ENCODE data around the gene ZNHIT3.

Gene ZNHIT3

DNA sequence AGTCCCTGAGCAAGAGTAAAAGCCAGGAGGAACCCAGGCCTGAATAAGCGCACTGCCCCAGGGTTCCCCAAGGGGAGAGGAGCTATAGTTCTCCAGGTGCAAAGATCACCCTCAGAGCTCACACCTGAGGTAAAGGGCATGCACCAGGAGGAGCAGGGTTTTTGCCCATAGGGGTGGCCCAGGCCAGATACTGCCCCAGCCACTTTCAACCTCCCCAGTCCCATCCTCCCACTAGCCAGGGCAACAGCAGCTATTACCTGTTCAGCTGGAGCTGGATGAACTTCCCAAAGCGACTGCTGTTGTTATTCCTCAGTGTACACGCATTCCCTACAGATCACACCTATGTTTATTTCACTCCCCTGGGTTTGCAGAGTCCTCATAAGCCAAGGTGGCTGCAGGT lies 28.4 kb downstream of the ZNHIT3 start:
- no peak for DNase-seq (ENCODE audit: low read depth)
- TF ChIP-seq, protein P1, sequence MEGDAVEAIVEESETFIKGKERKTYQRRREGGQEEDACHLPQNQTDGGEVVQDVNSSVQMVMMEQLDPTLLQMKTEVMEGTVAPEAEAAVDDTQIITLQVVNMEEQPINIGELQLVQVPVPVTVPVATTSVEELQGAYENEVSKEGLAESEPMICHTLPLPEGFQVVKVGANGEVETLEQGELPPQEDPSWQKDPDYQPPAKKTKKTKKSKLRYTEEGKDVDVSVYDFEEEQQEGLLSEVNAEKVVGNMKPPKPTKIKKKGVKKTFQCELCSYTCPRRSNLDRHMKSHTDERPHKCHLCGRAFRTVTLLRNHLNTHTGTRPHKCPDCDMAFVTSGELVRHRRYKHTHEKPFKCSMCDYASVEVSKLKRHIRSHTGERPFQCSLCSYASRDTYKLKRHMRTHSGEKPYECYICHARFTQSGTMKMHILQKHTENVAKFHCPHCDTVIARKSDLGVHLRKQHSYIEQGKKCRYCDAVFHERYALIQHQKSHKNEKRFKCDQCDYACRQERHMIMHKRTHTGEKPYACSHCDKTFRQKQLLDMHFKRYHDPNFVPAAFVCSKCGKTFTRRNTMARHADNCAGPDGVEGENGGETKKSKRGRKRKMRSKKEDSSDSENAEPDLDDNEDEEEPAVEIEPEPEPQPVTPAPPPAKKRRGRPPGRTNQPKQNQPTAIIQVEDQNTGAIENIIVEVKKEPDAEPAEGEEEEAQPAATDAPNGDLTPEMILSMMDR (IDR thresholded peaks at IDR 0.05; ENCODE audit: low read depth, low read length, missing control alignments), result no peak
- H3K4me3 ChIP-seq (ENCODE audit: low read depth, low read length), result no peak overlapping the region

DNA sequence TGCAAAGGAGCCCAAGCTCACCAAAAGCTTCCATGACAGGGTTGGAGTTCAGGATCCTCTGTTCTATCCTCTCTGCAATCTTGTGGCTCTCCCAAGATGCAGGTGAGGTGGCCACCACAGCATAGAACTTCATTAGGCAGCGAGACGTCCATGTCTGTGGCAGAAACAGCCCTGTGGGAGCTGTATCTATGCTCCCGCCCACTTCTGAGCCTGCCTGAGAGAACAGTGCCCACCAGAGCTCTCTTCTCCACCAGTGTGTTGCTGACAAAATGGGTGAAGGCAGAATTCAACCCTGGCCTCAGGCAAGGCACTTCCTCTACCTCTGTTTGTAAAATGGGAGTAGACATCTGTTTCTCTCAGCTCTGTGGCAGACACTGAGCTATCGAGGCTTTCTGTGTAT lies 29.4 kb downstream of the ZNHIT3 start:
- TF ChIP-seq, protein P1 (IDR thresholded peaks at IDR 0.05; ENCODE audit: low read depth, low read length, missing control alignments), result no peak
- no peak for DNase-seq (ENCODE audit: low read depth)

DNA sequence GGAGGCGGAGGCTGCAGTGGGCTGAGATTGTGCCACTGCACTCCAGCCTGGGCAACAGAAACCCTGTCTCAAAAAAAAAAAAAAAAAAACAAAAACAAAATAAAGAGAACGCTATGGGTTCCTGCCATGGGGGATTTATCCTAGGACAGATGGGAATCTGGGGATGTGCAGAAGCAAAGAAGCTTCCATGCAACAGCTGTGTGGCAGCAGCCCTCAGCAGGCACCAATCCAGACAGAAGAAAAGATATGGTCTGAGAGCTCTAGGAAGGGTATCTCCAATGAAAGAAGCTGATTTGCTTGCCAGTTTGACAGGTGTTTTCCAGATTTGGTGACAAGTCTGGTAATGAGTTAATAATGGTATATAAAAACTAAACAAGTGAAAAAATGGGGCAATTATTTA lies 36.6 kb downstream of the ZNHIT3 start:
- TF ChIP-seq, protein P1 (IDR thresholded peaks at IDR 0.05; ENCODE audit: low read depth, low read length, missing control alignments), result no peak
- DNase-seq (ENCODE audit: low read depth), result no peak
- no peak overlapping the region for H3K4me3 ChIP-seq (ENCODE audit: low read depth, low read length)

More for the DNA sequence above, 29.4 kb downstream of the ZNHIT3 start:
- H3K4me3 ChIP-seq (ENCODE audit: low read depth, low read length), result no peak overlapping the region

DNA sequence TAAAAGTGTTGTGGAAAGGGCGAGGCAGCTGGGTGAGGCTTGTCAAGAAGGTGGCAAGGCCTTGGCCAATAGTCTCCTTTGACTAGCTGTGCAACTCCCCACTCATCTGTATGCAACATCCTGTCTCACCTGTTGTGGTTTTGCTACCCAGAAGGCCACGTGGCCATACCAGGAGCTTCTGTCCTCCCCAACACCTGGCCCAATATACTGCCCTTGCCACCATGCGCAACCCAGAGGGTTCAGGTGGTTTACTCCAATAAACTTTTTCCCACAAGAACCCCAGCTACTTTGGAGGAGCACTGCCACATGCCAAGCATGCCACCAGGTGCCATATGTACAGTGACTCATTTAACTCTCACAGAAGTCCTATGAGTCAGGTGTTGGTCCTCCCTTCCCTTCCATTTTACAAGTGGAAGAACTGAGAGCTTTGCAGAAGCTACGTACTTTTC lies 38.0 kb downstream of the ZNHIT3 start:
- no peak overlapping the region for H3K4me3 ChIP-seq (ENCODE audit: low read depth, low read length)
- TF ChIP-seq, protein P1 (IDR thresholded peaks at IDR 0.05; ENCODE audit: low read depth, low read length, missing control alignments), result no peak
- no peak for DNase-seq (ENCODE audit: low read depth)

DNA sequence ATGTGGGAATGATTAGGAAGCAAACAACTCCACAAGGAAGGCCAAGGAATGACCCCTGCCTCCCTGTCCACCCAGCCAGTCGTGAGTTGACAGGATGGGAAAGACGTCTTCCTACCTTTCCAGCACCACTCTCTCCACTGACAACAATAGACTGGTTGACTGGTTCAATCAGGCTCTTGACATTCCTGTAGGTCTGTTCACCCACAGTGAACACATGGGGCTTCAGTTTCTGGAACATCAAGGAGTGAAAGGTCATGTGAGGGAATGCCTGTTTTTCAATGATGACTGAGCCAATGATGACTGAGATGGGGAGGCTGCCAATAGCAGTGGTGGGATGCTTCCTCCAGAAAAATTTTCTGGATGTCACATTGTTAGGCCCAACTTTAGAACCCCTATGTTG lies 38.6 kb downstream of the ZNHIT3 start:
- no peak for DNase-seq (ENCODE audit: low read depth)
- H3K4me3 ChIP-seq (ENCODE audit: low read depth, low read length), result no peak overlapping the region
- TF ChIP-seq, protein P1 (IDR thresholded peaks at IDR 0.05; ENCODE audit: low read depth, low read length, missing control alignments), result no peak

DNA sequence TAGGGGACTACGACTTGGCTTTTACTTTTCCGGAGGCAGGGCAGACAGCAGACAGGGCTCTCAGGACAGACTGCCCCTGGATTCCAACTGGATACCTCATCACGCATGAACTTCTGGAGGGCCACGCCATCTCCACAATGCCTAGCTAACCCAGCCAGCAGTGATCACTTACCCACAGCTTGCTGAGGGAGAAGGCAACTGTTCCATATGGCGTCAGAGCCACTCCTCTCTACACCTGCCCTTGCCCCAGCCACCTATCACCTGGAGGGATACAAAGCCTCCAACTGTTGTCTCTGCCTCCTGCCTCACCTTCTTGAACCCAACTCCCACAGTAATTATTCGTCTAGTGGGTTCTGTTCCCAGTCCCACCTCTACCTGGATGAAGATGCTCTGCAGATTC lies 39.4 kb downstream of the ZNHIT3 start:
- DNase-seq (ENCODE audit: low read depth), result no peak
- no peak overlapping the region for H3K4me3 ChIP-seq (ENCODE audit: low read depth, low read length)
- TF ChIP-seq, protein P1 (IDR thresholded peaks at IDR 0.05; ENCODE audit: low read depth, low read length, missing control alignments), result no peak

DNA sequence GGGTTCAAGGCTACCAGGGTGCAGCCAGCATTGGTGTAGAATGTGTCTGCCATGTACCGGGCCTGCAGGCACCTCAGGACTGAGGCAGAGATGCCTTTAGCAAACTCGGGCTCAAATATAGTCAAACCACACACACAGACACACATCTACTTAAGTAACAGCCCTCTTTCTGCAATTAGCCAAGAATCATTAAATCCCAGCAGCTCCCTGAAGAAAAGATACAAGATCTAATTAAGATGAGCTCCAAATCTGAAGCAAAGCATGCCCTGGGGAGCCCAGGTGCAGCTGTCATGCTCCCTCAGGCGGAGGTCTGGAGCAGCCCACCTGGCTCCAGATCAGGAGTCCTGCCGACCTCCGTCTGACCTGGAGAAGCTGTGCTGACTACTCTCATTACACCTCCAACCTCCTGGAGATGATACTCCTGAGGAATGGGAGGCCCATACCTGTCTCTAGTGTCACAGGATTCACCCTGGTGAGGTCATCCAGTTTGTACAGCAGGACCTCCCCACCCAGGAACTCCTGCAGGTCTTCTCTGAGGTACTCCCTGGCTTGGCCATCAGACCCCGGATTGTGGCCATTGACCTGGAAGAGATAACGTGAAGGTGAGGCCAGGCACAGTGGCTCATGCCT lies 41.3 kb downstream of the ZNHIT3 start:
- H3K4me3 ChIP-seq (ENCODE audit: low read depth, low read length), result no peak overlapping the region
- TF ChIP-seq, protein P1 (IDR thresholded peaks at IDR 0.05; ENCODE audit: low read depth, low read length, missing control alignments), result no peak
- no peak for DNase-seq (ENCODE audit: low read depth)

Data from GM12864 (cell line).